ENCODE results near the gene ANKRD34A.

DNA sequence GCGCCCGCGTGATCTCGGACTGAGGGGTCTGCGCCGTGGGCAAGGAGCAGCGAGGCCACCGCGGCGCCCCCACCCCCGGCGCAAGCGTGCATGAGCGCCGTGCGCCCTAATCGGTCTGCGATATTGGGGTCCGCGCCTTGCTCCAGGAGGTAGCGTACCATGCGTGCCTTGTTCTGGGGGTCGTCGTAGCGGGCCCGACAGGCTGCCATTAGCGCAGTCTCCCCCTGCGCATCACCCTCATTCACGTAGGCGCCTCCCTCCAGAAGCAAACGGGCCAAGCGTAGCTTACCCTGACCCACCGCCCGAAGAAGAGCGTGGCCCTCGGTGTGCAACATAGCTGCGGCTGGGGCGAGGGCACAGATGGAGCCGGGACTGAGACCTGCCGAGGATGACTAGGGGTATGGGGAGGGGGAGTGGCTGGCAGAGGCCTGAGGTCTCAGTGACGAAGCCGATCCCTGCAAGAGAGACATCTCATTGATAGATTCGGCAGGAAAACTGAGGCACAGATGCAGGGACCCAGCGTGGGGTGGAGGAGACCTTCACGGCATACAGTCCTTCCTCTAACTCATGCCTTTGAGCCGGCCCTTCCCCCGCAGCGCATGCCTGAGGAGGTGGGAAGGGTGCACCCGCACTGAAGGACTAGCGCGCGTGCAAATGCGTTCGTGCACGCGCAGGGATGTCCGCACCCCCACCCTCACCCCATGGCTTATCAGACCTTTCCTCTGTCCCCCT is 2.8 kb downstream of the ANKRD34A start:
- TF ChIP-seq, protein P1, sequence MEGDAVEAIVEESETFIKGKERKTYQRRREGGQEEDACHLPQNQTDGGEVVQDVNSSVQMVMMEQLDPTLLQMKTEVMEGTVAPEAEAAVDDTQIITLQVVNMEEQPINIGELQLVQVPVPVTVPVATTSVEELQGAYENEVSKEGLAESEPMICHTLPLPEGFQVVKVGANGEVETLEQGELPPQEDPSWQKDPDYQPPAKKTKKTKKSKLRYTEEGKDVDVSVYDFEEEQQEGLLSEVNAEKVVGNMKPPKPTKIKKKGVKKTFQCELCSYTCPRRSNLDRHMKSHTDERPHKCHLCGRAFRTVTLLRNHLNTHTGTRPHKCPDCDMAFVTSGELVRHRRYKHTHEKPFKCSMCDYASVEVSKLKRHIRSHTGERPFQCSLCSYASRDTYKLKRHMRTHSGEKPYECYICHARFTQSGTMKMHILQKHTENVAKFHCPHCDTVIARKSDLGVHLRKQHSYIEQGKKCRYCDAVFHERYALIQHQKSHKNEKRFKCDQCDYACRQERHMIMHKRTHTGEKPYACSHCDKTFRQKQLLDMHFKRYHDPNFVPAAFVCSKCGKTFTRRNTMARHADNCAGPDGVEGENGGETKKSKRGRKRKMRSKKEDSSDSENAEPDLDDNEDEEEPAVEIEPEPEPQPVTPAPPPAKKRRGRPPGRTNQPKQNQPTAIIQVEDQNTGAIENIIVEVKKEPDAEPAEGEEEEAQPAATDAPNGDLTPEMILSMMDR (IDR thresholded peaks at IDR 0.05) = no peak
- TF ChIP-seq POLR2A (IDR thresholded peaks at IDR 0.05) = no peak

Data from right lobe of liver (tissue), 4 donors.